ENCODE data around the gene SCN8A.
"Not testable (repeated sequence)": the region's sequence is repeated elsewhere in the genome, so short reads cannot be mapped to it uniquely, and the experiment has no call there.

Gene SCN8A

DNA sequence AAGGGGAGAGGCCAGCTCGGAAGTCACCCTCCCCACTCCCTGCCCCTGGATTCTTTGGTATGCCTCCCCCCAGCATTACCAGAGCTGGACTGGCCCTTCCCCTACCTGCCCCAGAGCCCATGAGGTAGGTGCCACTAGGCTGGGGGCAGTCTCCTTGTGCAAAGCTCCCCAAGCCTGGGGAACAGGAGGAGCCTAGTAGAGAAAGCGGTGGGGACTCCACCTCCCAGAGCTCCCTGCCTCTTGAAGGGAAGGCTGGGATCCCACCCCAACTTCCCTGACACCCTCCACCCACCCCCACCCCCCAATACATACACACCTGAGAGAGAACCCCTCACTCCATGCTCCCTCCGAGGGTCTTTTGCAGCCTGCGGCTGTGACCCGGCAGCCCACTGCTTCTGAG, 227.1 kb downstream of the SCN8A start:
- no peak for DNase-seq

DNA sequence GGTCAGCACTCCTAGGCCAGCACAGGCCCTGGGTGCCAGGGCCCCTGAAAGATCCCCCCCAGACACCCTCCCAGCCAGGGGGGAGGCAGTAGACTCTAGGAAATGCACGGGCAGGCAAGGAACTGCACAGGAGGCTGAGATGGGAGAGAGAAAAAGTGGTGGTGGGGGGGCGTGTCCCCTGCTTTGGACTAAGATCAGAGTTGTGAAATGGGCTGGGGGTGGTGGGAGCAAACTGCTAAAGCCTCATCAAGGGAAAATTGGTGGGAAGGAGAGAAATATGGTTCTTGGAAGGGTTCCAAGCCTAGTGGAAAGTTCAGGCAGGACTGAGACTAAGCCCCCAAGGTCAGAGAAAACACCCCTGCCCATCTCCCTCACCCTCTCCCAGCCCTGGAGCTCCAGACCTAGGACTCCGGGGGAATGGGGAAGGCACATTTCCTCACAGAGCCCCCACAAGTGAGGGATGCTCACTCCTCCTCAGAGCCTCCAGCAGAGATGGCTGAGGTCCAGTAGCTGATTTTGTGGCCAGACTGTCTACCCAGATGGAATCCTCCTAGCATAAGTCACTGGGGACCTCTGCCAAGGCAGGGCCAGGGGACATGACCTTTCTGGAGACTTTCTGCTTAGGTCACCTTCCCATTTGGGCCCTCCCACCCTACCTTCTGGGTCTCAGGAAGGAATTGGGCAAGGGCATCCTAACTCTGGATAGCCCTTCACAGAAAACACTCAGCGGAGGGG, 227.7 kb downstream of the SCN8A start:
- no peak for DNase-seq

DNA sequence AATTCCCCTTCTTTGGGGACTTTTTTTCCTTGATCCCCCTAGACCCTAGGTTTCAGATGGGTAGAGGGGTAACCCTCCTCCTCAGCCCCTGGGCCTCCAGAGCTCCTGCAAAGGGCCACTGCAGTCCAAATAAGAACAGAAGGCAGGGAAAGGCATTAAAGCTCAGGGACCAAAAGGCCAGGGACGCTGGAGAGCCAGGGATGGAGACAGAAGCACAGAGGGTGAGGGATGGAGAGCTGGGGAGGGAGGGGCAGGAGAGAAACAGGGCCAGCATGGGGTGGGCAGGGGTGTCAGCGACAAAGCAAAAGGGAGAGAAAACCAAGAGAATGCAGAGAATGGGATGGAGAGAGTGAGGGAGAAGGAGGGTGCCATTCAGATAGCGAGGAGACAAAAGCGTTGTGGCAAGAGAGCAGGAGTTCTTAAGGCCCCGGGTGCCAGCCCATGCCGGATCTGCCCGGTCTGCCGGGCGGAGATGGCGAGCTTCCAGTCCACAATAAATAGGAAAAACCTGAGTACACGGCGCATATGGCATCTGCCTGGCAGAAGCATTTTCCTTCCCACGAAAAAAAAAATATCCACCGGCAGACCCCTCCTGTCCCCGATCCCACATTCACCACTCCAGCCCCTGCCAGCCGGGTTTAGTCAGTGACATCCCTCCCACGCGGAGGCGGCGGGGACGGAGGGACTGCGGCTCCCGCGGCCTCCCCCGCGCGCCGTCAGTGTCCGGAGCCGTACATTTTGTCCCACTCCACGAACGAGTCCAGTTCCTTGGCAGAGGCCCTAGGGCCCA, 228.9 kb downstream of the SCN8A start:
- DNase-seq = no peak

DNA sequence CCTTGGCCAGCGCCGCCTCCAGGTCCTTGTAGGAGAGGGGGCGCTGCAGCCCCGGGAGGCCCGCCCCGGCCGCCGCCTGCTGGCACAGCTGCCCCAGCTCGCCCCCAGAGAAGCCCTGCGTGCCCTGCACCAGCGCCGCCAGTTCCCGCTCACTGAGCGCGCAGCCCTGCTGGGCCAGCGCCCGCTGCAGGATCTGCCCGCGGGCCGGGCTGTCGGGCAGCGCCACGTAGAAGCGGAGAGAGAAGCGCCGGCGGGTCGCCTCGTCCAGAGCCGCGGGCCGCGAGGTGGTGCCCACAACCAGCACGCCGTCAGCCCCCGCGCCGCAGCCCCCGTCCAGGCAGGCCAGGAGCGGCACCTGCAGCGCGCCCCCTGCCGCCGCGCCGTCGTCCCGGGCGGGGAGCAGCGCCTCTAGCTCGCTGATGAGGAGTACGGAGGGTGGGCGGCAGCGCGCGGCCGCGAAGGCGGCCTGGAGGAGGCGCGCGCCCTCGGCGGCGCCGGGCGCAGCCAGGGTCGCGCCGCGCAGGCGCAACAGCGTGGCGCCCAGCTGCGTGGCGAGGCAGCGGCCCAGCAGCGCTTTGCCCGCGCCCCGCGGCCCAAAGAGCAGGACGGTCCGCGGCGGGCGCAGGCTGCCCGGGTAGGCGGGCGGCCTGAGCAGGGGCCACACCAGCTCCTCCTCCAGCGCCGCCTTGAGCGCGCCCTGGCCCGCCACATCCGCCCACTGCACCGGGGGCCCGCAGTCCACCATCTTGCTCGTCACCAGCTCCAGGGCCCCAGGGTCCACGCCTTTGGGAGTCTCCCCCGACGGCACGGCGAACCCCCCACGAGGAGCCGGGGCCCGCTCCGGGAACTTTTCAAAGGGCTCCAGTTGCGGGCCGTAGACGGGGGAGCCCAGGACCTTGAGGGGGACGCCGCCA, 229.8 kb downstream of the SCN8A start:
- DNase-seq = peak; percentile 49 to 64

DNA sequence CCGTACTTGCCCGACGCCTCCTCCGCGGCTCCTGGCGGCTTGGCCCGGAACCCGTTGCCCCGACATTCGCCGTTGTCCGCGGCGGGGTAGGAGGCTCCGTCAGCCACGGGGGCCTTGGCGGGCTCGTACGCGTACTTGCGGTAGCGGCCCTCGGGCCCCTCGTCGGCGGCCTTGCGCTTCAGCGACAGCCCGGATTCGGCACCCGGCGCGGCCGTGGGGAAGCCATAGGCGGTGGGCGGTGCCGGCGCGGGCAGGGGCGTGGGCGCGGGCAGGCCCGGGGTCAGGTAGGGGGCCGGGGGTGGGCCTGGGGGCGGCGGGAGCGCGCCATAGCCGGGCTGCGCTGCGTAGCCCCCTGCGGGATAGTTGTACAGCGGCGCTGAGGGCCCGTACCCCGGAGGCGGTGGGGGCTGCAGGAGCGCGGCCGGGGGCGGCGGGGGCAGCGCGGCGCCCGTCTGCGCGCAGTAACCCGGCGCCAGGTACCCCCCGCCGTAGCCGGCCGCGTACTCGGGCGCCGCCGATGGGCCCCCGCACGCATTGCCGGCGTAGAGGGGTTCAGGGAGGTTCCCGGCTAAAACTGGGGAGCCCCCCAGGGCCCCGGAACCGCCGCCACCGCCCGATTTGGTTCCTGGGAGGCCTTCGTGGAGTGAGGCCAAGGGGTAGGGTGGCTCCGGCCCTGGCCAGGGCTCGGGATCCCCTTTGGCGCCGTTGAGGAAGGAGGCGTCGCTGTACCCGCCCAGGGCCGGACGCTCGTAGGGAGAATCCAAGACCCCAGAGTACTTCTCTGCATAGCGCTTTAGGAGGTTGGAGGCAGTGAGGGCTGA, 230.6 kb downstream of the SCN8A start:
- DNase-seq = no peak

DNA sequence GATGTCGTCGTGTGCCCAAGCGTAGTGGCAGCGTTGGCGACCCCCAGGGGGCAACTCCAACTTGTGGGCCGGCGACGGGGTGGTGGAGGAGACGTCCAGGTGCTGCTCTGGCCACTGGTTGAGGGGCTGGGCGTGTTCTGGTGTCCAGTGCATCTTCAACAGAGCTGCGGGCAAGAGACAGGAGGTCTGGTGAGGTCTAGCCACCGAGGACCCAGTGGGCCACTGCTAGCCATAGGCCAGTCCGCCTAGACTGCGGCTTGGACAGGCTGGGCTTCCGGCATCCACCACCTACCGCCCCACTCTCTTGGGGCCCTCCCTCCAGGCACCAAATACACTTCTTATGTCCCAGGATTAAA, 231.2 kb downstream of the SCN8A start:
- DNase-seq = no peak

DNA sequence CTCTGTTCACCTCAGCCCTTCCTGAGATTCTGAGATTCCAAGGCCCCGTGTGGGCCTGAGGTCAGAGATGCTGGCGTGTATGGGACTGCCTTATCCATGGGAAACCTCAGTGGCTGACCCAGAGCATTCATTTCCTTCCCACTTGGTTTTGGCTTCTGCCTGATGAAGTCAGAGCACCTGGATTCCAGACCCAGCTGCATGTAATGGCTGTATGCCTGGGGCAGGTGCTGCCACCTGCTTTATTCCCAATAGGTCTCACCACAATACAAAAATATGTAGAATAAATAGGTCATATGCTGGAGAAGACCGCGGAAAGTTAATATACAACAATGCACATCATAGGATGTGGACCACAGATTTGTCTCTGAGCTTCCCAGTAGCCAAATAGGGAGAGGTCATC, 231.9 kb downstream of the SCN8A start:
- DNase-seq = no peak

DNA sequence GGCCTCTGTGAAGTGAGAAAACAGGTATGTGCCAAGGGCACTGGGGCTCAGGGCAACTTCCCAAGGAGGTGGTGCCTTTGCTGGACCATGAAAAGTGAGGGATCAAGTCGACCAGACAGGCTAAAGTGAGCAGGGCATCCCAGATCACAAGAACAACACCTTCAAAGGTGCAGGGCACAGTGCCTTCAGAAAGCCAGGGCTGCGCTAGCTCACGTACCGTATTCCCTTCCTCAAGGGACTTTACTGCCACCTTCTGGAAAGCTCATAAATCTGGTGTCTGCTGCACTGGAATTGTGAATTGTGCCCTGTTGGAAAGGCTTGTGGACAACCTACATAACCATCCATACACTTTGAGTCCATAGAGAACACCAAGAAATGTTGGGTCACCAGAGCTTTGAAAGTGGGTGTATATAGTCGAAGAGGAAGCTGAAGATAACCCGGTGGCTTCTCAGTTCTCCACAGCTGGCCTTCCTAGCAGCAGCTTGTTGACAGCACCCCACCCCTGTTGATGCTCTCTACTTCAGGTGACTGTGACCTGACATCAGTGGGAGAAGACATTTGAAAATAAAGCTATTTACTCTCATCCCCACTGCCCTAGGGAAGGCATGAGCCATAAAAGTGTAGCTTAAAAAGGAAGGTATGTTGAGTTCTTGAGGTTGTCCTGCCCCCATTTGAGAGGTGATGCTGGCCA, 233.0 kb downstream of the SCN8A start:
- peak; percentile 19 to 70 for DNase-seq

DNA sequence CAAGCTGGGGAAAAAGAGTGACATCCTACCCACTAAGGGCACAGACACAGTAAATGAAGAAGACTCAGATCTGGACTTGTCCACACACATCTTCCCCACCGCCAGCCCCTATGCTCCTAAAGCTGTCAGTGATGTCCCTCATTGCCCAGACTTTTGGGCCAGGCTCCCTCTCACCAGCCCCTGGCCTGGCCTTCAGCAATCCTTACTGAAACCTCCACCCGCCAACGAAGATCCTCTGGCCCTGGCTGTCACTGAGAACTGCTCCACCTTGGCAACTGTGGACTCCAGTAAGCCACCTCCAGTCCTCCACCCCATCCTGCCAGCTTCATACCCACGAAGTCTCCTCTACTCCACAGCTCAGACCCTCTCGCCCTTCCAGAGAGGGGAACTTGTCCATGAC, 234.2 kb downstream of the SCN8A start:
- no peak for DNase-seq

DNA sequence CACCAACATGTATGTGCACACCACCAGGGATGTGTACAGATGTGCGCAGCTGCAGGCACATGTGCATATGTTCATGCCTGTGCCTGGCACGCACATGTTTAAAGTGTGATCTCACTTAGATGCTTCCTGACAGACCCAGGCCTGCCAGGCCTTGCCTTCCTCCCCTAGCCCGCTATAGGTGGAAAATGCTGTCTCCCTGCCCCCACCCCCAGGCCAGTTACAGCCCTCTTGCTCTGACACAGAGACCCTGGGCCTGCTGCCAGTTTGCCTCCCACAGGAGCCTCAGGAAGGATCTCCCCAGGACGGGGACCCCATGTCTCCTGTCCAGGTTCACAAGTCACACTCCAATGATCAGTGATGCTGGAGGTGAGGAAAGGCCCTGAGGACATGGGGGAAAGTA, 235.8 kb downstream of the SCN8A start:
- no peak for DNase-seq

DNA sequence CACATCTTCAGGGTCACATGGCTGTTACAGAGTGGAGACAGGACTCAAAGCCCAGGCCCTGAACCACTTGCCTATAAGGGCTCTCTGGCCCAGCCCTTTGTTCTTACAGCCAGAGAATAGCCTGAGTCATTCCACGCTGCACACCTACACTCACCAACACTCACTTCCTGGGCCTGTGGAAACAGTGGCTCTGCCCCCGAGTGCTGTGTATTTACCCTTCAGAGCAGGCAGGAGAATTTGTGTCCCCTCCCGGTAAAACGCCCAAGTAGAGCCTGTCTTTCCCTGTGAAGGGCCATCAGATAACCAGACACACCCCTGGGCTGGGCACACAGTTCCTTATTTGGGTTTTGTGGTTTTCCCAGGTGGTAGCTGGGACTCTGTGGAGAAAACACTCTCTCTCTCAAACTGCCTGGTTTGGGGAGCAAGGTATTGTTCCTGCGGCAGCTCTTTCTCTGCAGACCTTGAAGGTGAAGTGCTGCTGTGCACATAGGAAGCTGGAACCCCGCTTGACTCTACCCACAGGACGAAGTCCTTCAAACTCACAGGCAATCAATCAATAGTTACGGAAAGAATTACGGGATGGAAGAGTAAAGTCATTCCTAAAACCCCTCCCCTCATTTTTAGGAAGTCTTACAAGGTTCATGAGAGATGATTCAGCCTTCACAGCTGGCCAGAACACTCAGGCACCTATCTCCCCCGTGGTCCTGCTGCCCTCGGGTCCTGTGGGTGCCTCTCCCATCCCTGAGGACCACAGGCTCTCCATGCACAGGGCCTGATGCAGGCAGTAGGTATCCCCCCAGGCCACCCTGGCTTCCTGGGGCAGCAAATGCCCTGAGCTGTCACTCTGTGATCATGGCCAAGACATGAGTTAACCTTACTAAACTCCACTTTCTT, 237.1 kb downstream of the SCN8A start:
- DNase-seq = no peak

DNA sequence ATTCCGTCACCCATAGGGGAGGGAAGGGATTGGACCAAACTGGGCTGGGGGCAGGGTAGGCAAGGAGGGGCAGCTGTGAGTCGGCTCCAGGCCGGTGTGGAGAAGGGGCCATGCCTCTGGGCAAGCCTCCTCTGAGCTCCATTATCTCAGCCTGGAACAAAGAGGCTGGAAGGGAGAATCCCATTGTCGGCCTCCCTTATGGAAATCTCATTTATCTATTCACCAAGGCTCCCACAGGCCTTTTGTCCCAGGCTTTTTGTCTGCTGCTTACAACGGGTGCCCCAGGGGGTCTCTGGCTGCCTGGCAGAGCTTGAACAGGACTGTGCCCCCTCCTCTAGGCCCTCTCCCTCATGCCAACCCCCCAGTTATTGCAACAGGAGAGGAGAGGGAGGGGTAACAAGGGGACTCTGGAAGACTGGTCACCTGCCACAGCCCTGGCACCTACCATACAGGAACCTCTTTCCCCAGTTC, 238.0 kb downstream of the SCN8A start:
- no peak for DNase-seq

DNA sequence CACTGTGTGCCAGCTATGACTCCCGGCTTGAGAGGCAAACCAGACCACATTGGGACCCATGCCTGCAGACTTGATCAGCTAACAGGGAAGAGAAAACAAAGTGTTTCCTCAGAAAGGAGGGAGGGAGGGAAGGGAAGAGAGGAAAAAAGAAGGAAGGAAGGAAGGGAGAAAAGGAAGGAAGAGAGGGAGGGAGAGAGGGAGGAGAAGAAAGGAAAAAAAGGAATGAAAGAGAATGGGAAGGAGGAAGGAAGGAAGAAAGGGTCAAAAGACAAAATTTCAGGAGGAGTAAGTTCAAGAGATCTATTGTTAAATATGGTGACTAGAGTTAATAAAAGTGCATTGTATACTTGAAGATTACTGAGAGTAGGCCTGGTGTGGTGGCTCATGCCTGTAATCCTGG, 238.6 kb downstream of the SCN8A start:
- DNase-seq = no peak

DNA sequence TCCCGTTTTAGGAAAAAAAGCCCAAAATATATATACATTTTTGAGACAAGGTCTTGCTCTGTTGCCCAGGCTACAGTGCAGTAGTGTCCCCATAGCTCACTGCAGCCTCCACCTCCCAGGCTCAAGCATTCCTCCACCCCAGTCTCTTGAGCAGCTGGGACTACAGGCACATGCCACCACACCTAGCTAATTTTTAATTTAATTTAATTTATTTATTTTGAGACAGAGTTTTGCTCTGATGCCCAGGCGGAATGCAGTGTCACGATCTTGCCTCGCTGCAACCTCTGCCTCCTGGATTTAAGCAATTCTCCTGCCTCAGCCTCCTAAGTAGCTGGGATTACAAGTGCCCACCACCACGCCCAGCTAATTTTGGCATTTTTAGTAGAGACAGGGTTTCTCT, 240.8 kb downstream of the SCN8A start:
- not testable (repeated sequence) for DNase-seq

DNA sequence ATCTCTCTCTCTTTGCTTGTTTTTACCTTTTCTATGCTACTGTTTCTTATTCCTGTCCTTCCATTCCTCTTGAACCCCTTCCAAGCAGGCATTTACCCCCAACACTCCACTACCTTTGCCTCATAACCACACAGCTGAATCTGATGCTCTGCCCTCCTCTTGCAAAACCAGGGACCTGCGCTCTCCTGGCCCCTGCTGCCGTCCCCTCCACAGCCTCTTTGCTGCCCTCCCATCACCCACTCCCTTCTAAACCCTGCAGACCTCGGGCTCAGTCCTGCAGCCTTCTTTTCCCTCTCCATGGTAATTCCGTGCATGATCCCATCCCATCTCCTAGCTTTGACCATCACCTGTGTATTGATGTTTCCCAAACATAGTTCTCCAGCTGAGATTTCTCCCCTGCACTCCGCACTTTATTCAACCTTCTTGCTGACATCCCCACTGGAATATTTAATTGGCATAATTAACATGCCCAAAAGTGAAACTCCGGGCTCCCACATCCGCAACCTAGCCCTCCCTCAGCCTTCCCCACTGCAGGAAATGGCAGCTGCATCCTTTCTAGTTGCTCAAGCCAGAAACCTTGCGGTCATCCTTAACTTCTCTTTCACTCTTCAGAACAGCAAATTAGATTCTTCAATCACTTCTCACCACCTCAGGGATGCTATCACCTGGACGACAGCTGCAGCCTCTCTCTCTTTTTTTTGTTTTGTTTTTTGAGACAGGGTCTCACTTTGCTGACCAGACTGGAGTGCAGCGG, 241.5 kb downstream of the SCN8A start:
- no peak for DNase-seq

DNA sequence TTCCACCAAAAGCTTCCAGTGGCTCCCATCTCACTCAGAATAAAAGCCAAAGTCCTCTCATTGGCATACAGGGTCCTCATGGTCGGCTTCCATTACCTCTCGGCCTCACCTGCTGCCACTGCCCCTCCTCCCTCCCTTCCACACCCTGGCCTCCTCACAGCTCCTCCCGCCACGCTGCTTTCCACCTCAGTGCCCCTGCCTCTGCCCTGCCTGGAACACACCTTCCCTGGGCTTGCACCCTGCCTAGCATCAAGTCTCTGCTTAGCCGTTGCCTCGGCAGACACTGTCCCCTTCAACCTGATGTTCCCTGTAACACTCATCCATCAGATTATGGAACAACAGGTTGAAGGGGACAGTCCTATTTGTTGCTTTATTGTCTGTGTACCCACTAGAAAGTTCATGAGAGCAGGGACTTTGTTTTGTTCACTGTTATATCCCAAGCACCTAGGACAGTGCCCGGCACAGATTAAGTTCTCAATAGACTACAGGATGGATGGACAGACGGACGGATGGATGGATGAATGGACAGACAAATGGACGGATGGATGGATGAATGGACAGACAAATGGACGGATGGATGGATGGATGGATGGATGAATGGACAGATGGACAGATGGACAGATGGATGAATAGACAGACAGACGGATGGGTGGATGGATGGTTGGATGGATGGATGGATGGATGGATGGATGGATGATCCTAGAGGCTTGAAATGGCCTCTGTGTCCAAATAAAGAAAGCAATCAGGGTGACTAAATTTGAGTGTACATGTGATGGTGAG, 242.6 kb downstream of the SCN8A start:
- no peak for DNase-seq

DNA sequence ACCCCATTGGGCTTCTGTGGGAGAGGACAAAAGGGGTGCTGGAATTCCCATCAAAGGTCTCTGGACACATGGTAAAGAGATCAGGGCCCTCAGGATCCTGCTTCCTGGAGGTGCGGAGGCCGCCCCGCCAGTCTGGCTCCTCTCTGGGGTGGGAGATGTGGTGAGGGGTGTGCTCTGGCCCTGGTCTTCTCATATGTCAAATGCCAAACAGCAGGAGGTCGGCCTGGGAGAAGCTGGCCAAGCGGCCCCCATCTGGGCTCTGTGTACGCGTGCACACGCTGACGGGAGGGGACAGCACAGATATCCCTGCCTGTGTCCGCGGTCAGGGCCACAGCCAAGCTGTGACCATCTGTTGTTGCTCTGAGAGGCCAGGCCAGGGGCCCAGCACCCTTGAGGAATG, 243.4 kb downstream of the SCN8A start:
- no peak for DNase-seq

DNA sequence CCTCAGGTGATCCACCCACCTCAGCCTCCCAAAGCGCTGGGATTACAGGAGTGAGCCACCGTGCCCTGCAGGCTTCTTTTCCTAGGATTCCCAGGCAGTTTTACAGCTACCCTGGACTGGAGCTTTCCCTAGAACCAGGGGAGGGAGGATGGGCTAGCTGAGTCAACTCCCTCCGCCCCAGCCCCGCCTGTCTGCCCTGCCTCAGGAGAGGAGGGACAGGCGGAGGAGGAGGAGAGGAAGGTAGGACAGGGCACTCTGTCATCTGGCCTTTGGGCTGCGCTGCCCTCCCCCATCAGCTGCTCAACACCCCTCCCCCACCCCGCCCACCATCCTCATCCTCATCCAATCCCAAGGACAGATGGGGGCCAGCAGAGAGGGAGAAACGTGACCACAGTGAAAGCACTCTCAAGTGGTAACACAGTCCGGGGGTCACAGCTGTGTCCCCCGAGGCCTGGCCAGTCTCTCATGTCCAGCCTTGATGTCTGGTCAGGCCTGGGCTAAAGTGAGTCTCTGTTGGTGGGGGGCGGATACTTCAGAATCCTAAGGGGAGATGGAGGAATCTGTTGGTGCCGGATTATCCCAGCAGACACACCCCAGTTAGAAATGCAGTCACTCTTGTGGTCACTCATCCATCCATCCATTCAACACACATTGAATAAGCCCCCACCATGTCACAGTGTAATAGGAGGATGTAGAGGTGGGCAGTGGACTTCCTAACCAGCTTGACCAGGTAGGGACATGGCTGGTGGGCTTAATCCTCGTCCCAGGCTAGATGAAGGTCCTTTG, 245.2 kb downstream of the SCN8A start:
- no peak for DNase-seq

Data from hippocampal formation (tissue), 2 donors.